GM12878 (cell line): ENCODE measurements around the gene PAX7. TPM values are rescaled to one million over a fixed set of nuclear protein-coding genes. Genes with fewer than 3 reads are reported as not detected.

Experiments
- ATAC-seq: fragments of 200-7000 bp; cut with Tn5 transposase; 3 replicates; pipeline ENCODE4 v1.9.1; 2020; ENCODE audit warnings: mild to moderate bottlenecking, moderate library complexity
- BruUV-seq: library from RNA; stranded (reverse); fragments of 400-500 nt; replicated peaks from 2 replicates; lab custom pipeline; 2021; lab: Mats Ljungman, UMichigan
- CTCF ChIA-PET: fragments of 300-600 bp; sonication (Branson Sonifier 250); formaldehyde crosslinking; extraction: SDS; loops from one replicate; lab custom pipeline; 2021; ENCODE audit warnings: inconsistent platforms; lab: Yijun Ruan, JAX
- POLR2A ChIA-PET: fragments of 350-600 bp; formaldehyde crosslinking; extraction: SDS; loops from one replicate; lab custom pipeline; 2021; ENCODE audit warnings: inconsistent platforms; lab: Charles Lee
- RAD21 ChIA-PET: fragments of 300-600 bp; sonication (Branson Sonifier 250); formaldehyde crosslinking; loops from one replicate; lab custom pipeline; 2023; ENCODE audit warnings: antibody characterized with exemption; ENCODE audit not compliant: unreplicated experiment; lab: Charles Lee
- SMC1A ChIA-PET: fragments of 300-600 bp; sonication (Branson Sonifier 250); formaldehyde crosslinking; loops from one replicate; lab custom pipeline; 2023; ENCODE audit not compliant: unreplicated experiment, uncharacterized antibody; lab: Charles Lee
- DNase-seq: peaks from one replicate; pipeline ENCODE4 v3.0.0-alpha.2; 2011; ENCODE audit warnings: low read depth, low spot score
- FAIRE-seq: peaks from 3 replicates; lab custom pipeline; 2011; peaks lifted over from hg19 to GRCh38; lab: Jason Lieb, UNC
- H2AFZ ChIP-seq: 2 replicates; pipeline ENCODE4 v1.6.0; 2011; ENCODE audit warnings: low read depth, low read length, control low read depth; ENCODE audit not compliant: control insufficient read depth
- H3K27ac ChIP-seq: 2 replicates; pipeline ENCODE4 v1.5.1; 2011; ENCODE audit warnings: control low read depth; ENCODE audit not compliant: control insufficient read depth, insufficient read depth
- H3K27me3 ChIP-seq, 2 experiments: replicated peaks in 1 of 2; 2 replicates each; pipeline versions ENCODE4 v1.6.0 to v1.6.1; 2011; ENCODE audit warnings: low read length in 1 of 2; ENCODE audit not compliant: control insufficient read depth in 2 of 2, insufficient read depth in 2 of 2
- H3K36me3 ChIP-seq, 2 experiments: 2 replicates each; pipeline ENCODE4 v1.5.1; 2011; ENCODE audit warnings: low read length in 1 of 2; ENCODE audit not compliant: control insufficient read depth in 2 of 2, insufficient read depth in 2 of 2
- H3K4me1 ChIP-seq: 2 replicates; pipeline ENCODE4 v1.6.1; 2011; ENCODE audit warnings: mild to moderate bottlenecking, low read length, moderate library complexity, mixed read lengths; ENCODE audit not compliant: control insufficient read depth, insufficient read depth
- H3K4me2 ChIP-seq: 2 replicates; pipeline ENCODE4 v1.6.0; 2011; ENCODE audit warnings: control low read depth; ENCODE audit not compliant: control insufficient read depth, insufficient read depth
- H3K4me3 ChIP-seq: fragments of 200-600 bp; sonication (generic); 2 replicates; pipeline ENCODE4 v1.5.1; 2016
- H3K79me2 ChIP-seq: 2 replicates; pipeline ENCODE4 v1.6.0; 2011; ENCODE audit warnings: low read length; ENCODE audit not compliant: control insufficient read depth, insufficient read depth
- H3K9ac ChIP-seq: 2 replicates; pipeline ENCODE4 v1.8.0; 2011; ENCODE audit warnings: low read length, control low read depth, mixed read lengths; ENCODE audit not compliant: control insufficient read depth, insufficient read depth
- H3K9me3 ChIP-seq: replicated peaks from 3 replicates; pipeline ENCODE4 v1.5.1; 2011; ENCODE audit warnings: mild to moderate bottlenecking, low read length; ENCODE audit not compliant: control insufficient read depth, insufficient read depth
- H4K20me1 ChIP-seq: 2 replicates; pipeline ENCODE4 v1.6.0; 2011; ENCODE audit not compliant: control insufficient read depth, insufficient read depth
- BHLHE40 ChIP-seq, 2 experiments: fragments of 450-650 bp in 1 of 2; IDR thresholded peaks; 2 replicates each; pipeline ENCODE4 v1.6.1; 2011 to 2017; ENCODE audit warnings: low read depth in 2 of 2, borderline replicate concordance in 1 of 2, improper control_type of control experiment in 1 of 2, low read length in 1 of 2, mild to moderate bottlenecking in 1 of 2
- DPF2 ChIP-seq: fragments of 450-650 bp; IDR thresholded peaks from 2 replicates; pipeline ENCODE4 v1.6.1; 2017; ENCODE audit warnings: mild to moderate bottlenecking
- FOXM1 ChIP-seq: IDR thresholded peaks from 2 replicates; pipeline ENCODE4 v1.6.1; 2012; ENCODE audit warnings: low read depth, mild to moderate bottlenecking, inconsistent platforms, low read length, moderate library complexity
- IRF3 ChIP-seq: fragments of 450-650 bp; IDR thresholded peaks from 2 replicates; pipeline ENCODE4 v1.6.1; 2014; ENCODE audit warnings: mild to moderate bottlenecking
- WGBS: methylation state at CpG from one replicate; pipeline ENCODE4 v1.1.6; 2016; ENCODE audit warnings: low lambda C conversion rate; ENCODE audit not compliant: insufficient replicate concordance, insufficient coverage; ENCODE audit errors: missing lambda C conversion rate; 5-methylcytosine and 5-hydroxymethylcytosine counted together
- in situ Hi-C: fragments of 300-500 bp; cut with MboI; formaldehyde crosslinking; loops from 9 replicates; pipeline ENCODE4 v1.14.3; 2018; ENCODE audit warnings: mixed read lengths
- intact Hi-C: fragments of 100-400 bp; cut with micrococcal nuclease; formaldehyde crosslinking; loops from one replicate; pipeline ENCODE4 v1.14.2; 2022; ENCODE audit not compliant: unreplicated experiment
- polyA plus RNA-seq, 11 experiments: library from polyadenylated mRNA; depleted of rRNA in 4 of 11; unstranded in 6 of 11; stranded (reverse) in 5 of 11; fragments of >200 nt; fragmentation: Nextera tagmentation in 4 of 11; fragmentation: Illumina TruSeq in 1 of 11; extraction: Ambion mirVana in 4 of 11; extraction: Trizol in 1 of 11; gene quantifications; 1 replicate in 1 of 11; 2 replicates in 10 of 11; pipeline versions ENCODE4 v1.2.1 to v1.2.3, GENCODE V29; 2011 to 2016; ENCODE audit warnings: inconsistent platforms in 2 of 11, missing spikeins in 2 of 11, low read depth in 1 of 11
- total RNA-seq, 4 experiments: library from RNA; depleted of rRNA in 3 of 4; stranded (reverse); fragments of >200 nt in 3 of 4; fragmentation: Illumina TruSeq in 1 of 4; extraction: Trizol in 1 of 4; gene quantifications; 2 replicates each; pipeline versions ENCODE4 v1.2.1 to v1.2.3, GENCODE V29; 2013 to 2021
- TF ChIP-seq, protein P1 (sequence below): fragments of 150-350 bp; IDR thresholded peaks from 2 replicates; pipeline ENCODE4 v1.6.1; 2014; ENCODE audit warnings: mild to moderate bottlenecking, low read depth, low read length

PAX7 gene
- total and polyA plus RNA-seq, 10 of the 15 experiments (the other 5 are each of a cell fraction or from before 2014, with no cell fraction given): not detected

DNA sequence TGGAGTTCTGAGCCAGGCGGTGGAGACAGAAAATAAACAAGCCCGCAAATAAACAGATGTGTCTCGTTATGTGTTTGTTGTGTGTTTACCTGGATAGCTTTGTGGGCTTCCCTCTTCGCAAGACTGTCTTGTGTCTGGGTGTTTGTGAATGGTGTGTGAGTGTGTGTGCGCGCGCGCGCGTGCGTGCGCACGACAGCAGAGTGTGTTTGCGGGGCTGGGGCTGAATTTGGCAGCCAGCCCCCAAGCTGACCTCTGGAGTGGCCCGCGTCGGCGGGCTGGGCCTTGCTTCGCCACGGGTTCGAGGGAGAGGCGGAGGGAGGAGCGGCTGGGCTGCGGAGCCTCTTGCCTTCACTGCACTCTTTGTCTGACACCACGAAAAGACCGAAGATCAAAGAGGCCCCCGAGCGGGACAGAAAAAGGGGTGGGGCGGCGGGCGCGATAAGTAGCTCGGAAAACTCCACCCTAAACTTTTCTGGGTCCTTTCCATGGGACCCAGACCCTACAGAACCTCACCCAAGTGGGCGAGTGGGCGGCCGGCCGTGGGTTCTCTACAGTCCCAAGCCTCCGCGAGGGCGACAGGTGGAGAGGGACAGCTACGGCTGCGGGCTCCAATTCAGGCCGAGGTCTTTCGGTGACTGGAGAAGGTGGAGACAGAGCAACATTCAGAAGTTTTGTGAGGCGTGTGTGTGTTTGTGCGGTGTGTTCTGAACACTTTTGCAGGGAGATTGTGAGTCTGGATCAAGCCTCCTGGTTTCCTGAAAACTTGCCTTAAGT lies 14.5 kb downstream of the PAX7 start (continued):
- no peak for TF ChIP-seq IRF3
- TF ChIP-seq BHLHE40 (IDR thresholded peaks at IDR 0.05; ENCODE audit: borderline replicate concordance in 1 of 2, low read depth in 2 of 2, low read length in 1 of 2): no peak
- no peak for TF ChIP-seq DPF2

DNA sequence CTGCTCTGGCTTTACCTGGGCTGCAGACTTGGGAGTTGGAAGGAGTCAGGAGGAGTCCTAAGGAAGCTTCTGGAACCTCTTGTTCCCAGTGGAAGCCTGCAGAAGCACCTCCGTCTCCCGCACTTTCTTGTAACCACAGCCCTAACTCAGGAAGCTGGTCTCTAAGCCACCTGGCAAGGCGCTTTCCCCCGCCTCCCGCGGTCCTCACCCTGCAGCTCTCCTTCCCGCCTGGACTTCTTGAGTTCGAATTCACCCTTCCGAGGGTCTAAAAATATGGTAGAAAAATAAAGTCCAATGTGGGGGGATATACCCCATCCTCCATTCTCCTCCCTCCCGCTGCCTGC lies 15.1 kb downstream of the PAX7 start:
- Histone ChIP-seq H3K27ac (no peak overlapping the region), H3K27me3 (peaks cover 19 to 24% of the 10 kb centered on the region in 2 experiments), H3K36me3 (no peaks in the 10 kb centered on the region), H3K4me1 (no peaks in the 10 kb centered on the region), H3K9me3 (no peaks in the 10 kb centered on the region), H3K4me2 (no peak overlapping the region), H3K79me2 (no peaks in the 10 kb centered on the region), H2AFZ (no peak overlapping the region), H3K9ac (no peak overlapping the region), H4K20me1 (no peaks in the 10 kb centered on the region), H3K4me3 (no peak overlapping the region)
- POLR2A ChIA-PET: no interaction called here
- intact Hi-C loops (no loop called here), in situ Hi-C loops (no loop called here)
- CTCF ChIA-PET: no interaction called here
- SMC1A ChIA-PET: no interaction called here
- BruUV-seq: no TSS peak
- DNase-seq (no peak), FAIRE-seq (no peak), ATAC-seq (no peak)
- RAD21 ChIA-PET: no interaction called here
- no peak for TF ChIP-seq FOXM1
- TF ChIP-seq, protein P1, sequence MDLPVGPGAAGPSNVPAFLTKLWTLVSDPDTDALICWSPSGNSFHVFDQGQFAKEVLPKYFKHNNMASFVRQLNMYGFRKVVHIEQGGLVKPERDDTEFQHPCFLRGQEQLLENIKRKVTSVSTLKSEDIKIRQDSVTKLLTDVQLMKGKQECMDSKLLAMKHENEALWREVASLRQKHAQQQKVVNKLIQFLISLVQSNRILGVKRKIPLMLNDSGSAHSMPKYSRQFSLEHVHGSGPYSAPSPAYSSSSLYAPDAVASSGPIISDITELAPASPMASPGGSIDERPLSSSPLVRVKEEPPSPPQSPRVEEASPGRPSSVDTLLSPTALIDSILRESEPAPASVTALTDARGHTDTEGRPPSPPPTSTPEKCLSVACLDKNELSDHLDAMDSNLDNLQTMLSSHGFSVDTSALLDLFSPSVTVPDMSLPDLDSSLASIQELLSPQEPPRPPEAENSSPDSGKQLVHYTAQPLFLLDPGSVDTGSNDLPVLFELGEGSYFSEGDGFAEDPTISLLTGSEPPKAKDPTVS: no peak
- 25% methylated on average over 10 of the region's 10 CpGs for WGBS
